Measurements from ENCODE around the gene TSC2.
"Not testable (repeated sequence)": the region's sequence is repeated elsewhere in the genome, so short reads cannot be mapped to it uniquely, and the experiment has no call there.

Gene TSC2

DNA sequence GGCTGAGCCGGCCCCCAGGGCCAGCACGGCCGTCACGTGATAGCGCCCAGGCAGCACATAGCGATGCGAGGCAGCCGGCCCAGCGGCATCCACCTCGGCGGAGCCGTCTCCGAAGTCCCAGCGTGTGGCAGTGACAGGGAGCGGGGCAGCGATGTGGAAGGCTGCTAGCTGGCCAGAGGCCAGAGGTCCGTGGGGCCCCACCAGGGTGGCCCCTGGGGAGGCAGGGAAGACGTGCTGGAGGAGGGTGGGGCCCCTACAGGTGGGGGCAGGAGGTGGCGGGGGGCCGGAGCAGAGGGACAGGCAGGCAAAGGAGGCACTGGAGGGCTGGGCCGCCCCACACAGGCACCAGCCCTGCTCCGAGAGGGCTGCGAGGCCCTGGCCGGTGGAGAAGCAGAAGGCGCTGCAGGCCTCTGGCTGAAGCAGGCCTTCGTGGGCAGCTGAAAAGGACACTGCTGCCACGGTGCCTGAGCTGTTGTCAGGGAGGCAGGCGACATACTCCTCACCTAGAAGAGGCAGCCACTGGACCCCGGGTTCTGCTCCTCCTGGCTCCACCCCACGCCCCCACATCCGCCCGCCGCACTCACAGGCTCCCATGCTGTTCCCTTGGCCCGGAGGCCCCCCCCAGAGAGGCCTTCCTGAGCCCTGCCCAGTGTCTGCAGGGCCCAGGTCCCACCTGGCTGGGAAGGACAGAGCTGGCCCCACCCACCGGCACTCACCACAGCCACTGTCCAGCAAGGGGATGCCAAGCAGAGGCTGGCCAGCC lies 70.4 kb downstream of the TSC2 start:
- DNase-seq (ENCODE audit: low read depth in 2 of 3, low spot score in 1 of 3): not testable (repeated sequence)

DNA sequence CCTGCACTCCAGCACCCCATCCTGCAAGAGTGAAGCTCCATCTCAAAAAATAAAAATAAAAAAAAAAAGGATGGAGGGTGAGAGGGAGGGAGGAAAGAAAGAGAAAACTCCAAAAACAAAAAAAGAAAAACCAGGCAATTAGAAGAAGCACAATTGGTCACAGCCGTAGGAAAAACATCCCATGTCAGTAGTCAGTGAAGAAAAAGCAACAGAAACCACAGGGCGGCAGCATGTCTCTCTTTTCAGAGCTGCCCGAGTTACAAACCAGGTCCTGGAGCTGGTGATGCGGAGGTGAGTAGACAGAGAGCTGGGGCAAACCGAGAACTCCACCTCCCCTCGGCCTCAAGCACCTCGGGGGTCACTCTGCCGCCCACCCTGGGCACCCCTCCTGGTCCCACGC lies 73.5 kb downstream of the TSC2 start:
- DNase-seq (ENCODE audit: low read depth in 2 of 3, low spot score in 1 of 3): peak in 1 of 3 donors; percentile 15

DNA sequence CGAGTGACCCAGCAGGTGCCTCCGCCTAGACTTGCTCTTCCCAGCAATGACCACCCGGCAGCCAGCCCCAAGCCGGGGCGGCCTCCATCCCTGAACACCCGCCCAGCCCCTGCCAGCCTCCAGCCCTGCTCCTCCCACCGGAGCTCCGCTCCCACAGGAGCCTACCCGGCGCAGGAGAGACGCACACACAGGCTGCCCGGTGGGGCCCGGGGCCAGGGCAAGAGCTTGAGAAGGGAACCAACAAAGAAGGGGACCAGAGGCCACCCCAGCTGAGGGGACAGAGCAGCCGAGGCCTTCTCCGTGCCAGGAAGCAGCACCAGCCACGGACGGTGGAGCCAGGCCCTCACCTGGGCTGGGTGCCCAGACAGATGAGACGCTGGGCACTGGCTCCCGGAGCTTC lies 74.1 kb downstream of the TSC2 start:
- DNase-seq (ENCODE audit: low read depth in 2 of 3, low spot score in 1 of 3): no peak

DNA sequence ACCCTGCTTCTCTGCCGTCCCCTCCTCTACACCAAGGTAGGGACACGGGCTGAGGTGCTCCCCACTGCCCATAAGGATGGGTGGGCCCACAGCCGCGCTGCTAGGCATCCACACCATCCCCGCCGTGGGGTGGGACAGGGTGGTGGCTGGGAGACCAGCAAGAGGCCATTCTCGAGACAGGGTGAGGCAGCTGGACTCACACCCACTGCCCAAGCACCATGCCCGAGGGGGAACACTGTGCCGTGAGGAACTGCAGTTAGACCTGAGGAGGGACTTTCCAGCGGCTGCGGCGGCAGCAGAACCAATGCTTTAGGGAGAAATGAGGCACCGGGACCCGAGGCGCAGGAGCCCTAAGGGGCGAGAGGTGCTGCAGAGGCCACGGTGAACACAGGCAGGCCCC lies 74.6 kb downstream of the TSC2 start:
- no peak for DNase-seq (ENCODE audit: low read depth in 2 of 3, low spot score in 1 of 3)

DNA sequence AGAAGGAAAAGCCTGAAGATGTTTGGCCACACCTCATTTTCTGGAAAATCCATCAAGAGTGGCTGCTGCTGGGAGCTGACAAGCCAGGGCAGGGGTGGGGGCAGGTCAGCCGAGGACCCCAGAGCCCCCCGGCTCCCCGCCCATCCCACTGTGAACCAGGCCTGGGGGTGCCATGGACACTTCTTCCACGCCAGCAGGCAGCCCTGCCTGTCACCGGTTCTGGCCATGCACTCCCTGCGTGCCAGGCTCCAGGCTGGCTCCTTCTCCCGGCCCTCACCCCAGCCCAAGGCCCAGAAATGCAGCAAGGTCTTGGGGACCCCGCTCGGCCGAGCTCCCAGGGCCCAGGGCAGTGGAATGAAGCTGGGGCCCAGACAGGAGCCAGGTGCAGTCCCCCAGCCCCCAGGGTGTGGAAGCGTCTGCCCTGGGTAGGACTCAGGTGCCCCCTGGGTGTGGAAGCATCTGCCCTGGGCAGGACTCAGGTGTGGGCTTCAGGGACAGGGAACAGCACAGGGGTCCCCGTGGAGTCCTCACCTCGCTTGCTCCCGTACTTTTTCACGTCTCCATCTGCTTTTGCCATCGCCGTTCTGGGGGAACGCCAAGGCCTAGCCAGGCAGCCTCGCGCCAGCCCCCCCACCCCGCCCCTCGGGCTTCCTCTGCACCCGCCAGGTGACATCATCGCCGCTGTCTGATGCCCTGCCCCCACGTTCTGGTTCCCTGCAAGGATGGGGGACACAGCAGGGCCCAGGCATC lies 75.3 kb downstream of the TSC2 start:
- DNase-seq (ENCODE audit: low read depth in 2 of 3, low spot score in 1 of 3): not testable (repeated sequence)

DNA sequence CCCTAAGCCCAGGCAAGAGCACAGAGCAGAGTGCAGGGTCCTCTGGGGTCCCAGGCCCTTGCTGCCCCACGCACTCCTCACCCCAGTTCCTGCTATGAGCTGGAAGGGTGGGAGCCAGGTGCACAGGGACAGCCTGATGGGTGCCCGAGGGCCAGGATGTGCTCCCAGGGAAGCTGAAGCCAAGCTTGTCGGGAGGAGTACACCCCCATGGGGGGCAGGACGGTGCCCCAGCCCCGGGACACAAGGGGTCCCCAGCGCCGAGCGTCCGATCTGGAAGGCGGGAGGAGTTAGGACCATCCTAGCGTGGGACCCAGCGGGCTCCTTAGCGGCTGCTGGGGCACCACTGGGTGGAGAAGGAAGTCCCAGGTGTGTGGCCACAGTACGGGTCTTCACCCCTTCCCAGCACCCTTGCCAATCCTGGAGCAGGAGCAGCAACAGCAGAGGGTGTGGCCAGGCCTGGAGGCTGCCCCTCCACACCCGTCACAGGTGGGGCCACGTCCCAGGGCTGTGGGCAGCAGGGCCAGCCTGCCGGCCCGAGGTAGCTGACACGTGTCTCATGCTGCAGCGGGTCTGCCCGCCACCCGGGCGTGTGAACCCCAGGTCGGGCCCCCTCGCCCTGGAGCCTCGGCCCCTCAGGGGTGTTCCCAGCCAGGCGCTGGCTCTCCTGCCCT lies 76.1 kb downstream of the TSC2 start:
- DNase-seq (ENCODE audit: low read depth in 2 of 3, low spot score in 1 of 3): not testable (repeated sequence)

DNA sequence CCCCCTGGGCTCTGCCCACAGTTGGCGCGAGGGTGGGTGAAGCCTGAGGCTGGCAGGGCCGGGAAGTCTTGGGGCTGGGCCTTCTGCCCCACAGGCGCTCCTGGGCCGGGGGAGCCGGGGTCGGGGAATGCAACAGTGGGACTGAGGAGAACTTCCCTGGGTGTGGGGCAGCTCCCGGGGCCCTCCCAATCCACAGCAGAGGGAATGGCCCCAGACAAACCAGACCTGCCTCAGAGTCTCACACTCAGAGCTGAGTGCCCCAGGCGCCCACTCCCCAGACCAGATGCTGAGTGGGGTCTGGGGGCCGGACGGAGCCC lies 76.5 kb downstream of the TSC2 start:
- DNase-seq (ENCODE audit: low read depth in 2 of 3, low spot score in 1 of 3): not testable (repeated sequence)

DNA sequence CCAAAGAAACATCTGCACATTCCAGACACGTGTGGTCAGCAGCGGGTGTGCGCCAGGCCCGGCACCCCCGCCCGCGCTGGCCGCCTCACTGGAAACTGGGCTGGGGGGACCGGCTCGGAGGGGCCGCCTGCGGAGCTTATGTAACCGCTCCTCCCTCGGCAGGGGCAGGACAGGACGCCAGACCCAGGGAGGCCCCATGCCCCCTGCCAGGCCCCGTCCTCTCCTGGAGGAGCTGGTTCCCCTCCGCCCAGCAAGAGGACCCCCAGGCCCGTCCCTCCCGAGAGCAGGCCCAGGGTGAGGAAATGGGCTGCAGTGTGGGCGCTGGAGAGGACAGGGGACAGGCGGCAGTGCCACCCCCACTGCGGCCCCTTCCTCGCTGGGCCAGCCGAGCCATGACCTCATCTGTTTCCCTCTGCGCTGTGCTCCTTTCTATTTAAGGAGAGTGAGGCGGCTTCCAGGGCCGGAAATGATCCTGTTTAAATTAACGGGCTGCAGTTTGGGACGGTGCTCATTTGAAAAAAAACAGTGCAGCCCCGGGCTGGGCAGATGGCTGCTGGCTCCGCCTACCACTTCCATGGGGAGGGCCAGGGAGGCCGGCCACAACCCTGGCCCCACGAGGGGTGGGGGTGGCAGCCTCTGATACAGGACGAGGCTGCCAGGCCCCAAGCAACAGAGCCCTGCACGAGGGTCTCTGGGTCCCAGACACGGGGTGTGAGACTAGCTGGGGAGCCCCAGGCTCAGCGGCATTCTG lies 77.1 kb downstream of the TSC2 start:
- not testable (repeated sequence) for DNase-seq (ENCODE audit: low read depth in 2 of 3, low spot score in 1 of 3)

DNA sequence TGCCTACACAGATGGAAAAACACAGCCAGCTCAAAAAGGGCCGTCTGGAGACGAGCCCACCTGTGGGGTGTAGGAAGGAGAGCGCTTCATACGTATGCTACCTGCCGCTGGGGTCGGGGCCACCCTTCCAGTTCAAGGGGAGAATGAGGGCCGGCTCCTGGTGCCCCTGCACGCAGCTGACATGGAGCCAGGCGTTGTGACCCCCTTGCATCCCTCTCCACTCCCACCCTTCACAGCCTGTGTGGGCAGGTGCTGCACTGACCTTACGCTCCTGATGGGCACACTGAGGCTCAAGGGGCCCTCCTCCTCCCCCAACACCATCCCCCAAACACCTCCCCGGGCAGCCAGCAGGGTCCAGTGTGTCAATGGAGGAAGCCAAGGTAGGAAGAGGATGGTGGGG lies 77.8 kb downstream of the TSC2 start:
- DNase-seq (ENCODE audit: low read depth in 2 of 3, low spot score in 1 of 3): not testable (repeated sequence)

DNA sequence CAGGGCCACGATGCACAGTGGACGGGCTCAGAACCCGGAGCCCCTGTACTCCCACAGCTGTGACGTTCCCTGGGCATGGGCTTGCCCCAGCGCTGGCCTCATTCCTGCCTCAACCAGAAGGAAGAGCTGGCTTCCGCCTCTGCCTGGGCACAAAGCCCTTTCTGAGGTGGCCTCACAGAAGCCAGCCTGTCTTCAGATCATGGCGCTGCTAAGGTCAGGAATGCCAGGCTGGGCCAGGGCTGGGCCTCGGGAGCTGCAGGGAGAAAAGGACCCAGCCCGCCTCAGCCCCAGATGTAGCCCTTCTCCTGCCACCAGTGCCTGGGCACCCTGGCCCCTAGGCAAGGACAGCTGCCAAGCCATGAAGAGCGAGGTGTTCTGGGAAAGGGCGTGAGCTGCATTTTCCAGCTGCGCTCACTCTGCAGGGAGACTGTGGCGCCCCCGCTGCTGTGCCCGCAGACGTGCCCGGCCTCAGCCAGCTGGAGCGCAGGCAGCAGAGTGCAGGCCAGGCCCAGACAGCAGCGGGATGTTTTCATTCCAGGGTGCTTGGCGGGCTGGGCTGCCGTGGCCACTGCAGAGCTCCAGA lies 78.5 kb downstream of the TSC2 start:
- DNase-seq (ENCODE audit: low read depth in 2 of 3, low spot score in 1 of 3): not testable (repeated sequence)

DNA sequence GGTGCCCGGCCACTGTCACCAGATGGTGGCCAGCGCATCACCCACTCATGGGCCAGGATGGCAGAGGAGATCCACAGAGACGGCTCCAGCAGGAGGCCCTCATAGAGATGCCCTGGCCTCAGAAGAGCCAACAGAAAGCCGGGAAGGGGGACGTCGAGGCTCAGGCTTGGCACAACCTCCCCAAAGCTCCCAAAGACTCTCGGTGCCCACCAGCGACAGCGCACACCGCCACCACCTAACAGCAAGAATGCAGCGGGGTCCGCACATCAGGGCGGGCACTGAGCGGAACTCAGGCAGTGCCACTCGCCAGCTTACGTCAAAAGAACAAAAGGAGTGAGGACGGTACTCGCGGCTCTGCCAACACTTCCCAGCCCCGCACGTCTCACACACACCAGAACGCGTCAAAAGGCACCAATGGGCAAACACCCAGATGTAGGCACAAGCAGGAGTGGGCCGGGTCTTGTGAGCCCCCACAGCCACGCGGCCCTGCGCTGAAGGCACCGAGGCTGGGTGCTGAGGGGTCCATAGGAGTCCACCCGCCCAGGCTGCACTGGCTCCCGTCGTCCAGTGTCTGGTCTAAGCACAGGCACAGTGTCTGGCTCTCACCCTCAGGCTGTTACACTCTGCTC lies 79.3 kb downstream of the TSC2 start:
- not testable (repeated sequence) for DNase-seq (ENCODE audit: low read depth in 2 of 3, low spot score in 1 of 3)

DNA sequence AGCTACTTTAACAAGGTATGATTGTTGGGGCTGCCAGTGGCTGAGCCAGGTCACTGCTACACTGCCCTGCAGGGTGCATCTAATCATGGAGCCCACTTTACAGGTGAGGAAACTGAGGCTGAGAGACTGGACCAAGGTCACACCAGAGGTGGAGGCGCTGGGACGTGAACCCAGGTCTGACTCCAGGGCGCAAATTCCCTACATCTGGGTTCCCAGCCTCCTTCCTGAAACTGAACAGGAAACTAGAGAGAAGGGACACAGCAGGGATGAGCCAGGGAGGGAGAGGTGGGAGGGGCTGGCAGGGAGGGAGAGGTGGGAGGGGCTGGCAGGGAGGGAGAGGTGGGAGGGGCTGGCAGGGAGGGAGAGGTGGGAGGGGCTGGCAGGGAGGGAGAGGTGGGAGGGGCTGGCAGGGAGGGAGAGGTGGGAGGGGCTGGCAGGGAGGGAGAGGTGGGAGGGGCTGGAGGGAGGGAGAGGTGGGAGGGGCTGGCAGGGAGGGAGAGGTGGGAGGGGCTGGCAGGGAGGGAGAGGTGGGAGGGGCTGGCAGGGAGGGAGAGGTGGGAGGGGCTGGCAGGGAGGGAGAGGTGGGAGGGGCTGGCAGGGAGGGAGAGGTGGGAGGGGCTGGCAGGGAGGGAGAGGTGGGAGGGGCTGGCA lies 80.0 kb downstream of the TSC2 start:
- not testable (repeated sequence) for DNase-seq (ENCODE audit: low read depth in 2 of 3, low spot score in 1 of 3)

DNA sequence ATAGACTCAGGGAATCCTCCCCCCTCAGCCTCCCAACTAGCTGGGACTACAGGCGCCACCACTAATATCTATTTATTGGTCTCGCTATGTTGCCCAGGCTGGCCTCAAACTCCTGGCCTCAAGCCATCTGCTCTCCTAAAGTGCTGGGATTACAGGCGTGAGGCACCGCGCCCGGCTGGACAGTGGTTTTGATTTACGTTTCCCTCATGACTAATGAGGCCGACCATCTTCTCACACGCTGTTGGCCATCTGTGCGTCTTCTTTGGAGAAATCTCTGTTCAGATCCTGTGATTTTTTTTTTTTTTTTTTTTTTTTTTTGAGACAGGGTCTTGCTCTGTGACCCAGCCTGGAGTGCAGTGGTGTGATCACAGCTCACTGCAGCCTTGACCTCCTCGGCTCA lies 81.5 kb downstream of the TSC2 start:
- DNase-seq (ENCODE audit: low read depth in 2 of 3, low spot score in 1 of 3): not testable (repeated sequence)

DNA sequence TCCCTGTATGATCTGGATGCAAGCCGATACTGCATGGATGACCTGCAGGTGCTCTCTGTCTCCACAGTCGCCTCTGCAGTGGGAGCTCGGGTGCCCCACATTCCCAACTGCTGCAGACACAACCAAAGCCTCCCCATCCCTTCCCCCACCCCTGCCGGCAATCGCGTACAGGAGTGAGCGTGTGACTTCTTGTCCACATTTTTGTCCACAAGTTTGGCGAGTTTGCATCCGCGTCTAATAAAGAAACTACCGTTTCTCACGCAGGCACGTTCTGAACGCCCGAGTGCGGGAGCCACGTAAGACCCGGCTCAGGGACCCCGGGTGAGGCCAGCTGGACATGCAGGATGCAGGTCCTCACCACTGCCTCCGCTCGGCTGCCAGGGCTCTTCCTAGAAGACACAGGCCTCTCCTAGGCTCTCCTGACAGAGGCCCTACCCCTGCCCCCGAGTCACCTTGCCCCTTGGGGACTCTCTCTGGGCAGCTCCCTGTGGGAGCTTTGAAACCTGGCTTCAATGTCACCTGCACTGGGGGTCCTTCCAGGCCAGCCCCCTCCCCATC lies 82.2 kb downstream of the TSC2 start:
- DNase-seq (ENCODE audit: low read depth in 2 of 3, low spot score in 1 of 3): not testable (repeated sequence)

DNA sequence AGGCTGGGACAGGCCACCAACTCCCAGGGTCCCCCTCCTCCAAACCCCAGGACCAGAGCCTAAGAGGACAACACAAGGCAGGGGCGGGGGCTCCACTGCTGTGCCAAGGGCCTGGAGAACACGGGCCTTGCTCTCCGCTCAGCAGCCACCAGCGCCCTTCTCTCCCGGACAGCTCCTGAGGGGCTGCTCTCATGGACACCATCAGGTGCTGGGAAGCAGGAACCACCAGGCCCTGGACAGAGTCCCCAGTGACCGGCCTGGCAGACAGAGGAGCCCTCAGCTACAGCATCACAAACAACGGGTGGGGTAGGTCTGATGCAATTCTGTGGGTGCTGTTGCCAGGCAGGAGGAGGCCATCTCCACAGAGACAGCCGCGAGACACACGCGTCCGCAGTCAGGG lies 86.0 kb downstream of the TSC2 start:
- not testable (repeated sequence) for DNase-seq (ENCODE audit: low read depth in 2 of 3, low spot score in 1 of 3)

DNA sequence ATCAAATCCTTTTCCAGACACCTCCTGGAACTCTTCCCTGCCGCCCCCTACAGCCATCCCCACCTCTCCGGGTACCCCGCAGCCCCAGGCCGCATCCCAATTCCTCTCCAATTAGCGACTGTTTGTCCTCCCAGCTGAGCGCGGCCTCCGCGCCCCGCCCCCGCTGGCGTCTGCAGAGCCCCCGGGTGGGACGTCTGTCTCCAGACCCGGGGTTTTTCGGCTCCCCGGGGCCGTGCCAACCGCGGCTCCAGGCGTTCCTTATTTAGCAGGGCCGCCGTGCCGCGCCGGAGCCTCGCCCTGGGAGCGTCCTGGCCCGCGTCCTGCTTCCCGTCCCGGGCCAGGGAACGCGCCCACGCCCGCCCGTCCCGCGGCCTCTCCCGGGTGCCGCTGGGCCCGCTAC lies 87.3 kb downstream of the TSC2 start:
- not testable (repeated sequence) for DNase-seq (ENCODE audit: low read depth in 2 of 3, low spot score in 1 of 3)

DNA sequence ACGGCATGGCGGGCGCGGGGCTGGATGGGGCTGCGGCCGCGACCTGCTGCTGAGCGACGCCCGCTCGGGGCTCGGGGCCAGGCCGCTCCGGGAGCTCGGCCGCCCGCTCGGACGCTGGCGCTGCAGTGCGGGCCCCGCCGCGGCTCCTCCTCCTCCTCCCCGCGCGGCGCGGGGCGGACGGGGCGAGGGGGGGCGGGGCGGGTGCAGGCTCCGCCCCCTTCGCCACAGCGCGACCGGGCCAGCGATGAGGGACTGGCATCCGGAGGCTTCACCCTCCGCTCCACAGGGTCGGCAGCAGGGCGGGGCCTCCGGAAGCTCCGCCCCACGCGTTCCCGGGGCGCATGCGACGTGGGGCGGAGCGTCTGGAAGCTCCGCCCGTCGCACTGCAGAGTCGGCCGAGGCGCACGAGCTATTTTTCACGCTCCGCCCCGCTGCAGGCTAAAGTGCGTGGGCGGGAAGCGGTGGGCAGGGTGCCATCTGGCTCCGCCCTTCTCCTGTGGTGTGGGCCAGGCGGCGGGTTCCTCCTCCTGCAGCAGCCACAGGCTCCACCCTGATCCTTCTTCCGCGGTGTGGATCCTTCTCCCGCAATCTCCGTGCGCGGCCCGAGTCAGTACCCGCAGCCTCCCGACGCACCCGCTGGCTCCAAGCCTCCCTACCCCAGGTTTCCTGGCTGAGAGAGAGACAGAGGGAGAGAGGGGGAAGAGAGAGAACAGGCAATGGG lies 88.1 kb downstream of the TSC2 start, which contains the start of gene PKD1:
TSS of gene PKD1 (minus strand) at position 129 of the 721 bp plus-strand sequence. CDS start 209 bp downstream, outside the sequence.
- DNase-seq (ENCODE audit: low read depth in 2 of 3, low spot score in 1 of 3): peak; percentile 97 to 99 (median 97)

All from stimulated activated CD4-positive, alpha-beta T cell treated with anti-CD3 and anti-CD28 coated beads, Interleukin-12 subunit alpha, Interleukin-12 subunit beta, amount 100 ng/mL, for 48 hours (primary cell).